NK-92 (cell line): Measurements from ENCODE around the gene ZMYND8.
"Not testable (repeated sequence)": the region's sequence is repeated elsewhere in the genome, so short reads cannot be mapped to it uniquely, and the experiment has no call there.

Source experiments
- DNase-seq: peaks from one replicate; lab custom pipeline; 2025; ENCODE audit not compliant: unreplicated experiment; lab: John Stamatoyannopoulos, UW

ZMYND8 gene

DNA sequence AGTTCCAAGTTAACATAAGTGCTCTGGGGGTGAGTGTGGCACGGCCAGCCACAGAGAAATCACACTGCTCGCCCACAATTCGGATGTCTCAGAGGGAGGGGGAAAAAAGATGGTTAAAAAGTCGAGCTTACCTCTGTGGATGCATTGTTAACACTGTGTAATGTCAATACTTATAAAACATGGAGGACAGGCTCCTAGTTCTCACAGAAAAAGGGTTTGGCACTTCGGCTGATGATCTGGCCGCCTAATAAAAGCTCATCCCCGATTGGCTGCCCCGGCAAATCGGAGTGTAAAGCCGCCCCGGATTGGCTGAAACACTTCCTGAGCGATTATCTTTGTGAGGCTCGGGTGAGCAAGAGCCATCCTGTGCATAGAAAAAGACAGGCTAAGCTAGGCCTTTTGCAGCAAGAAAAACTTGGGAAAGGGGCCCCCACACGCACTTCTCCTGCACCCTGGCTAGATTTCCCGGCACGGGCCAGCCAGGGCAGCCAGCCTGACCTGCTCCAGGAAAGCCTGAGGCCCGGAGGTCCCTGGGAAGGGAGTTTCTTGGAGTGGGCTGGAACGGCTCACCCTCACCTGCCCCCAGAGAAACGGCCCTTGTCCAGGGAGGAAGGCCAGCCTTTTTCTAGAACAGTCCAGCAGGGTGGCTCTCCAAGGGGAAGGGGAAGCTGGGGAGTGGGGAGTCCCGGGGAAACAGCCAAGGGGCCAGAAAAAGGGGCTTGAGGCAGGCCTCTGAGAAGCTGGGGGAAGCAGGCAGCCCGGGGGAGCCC lies at the start of gene ZMYND8:
Gene ZMYND8, minus strand, starts transcription at position 174 of the 770 bp plus-strand sequence. Its CDS starts 29 bp downstream, at position 145.
- peak; percentile 55 for DNase-seq

GRCh38 chr20:47405775-47406325 lies 49.4 kb upstream of the ZMYND8 start:
- DNase-seq, result no peak

DNA sequence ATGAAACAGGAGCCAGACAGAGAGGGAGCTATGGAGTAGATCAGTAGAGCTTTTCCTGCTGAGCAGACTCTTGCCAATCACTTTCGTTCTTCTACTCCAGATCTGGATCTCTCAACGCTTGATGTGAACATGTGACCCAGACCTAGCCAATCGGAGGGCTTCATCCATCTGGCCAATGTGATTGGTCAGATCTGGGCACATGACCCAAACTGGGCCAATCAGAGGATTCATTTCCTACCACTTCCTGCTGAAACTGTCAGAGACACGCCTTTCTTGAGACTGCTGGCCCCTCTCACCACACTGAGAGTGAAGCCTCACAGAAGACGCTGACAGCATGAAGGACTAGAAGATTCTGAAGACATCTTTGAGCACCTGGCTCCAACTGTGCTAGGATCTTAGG lies 44.2 kb upstream of the ZMYND8 start:
- DNase-seq, result no peak

DNA sequence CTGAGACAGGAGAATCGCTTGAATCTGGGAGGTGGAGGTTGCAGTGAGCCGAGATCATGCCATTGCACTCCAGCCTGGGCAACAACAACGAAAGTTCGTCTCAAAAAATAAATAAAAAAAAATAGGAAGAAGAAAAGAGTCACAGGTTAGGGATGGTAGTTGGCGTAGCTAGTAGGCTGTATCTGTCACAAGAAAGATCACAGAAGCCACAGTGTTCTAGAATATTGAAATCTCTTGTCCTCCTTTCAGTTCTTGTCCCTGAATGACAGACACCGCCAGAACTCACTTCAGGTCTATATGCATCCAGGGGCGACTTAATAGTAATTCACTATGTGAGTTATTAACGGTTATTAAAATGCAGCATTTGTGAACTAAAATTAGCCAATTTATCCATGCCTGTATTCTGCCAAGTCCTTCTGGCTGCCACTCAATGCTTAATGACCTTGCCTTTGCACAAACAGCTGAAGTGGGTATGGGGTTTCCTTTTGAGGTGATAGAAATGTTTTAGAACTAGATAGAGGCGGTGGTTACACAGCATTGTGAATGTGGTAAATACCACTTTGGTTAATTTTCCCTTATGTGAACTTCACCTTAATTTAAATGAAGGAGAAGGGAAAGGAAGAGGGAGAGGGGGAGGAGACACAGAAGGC lies 41.3 kb upstream of the ZMYND8 start:
- DNase-seq, result no peak

- no peak for DNase-seq
Measured at GRCh38 chr20:47396762-47397476, 40.4 kb upstream of the ZMYND8 start.

DNA sequence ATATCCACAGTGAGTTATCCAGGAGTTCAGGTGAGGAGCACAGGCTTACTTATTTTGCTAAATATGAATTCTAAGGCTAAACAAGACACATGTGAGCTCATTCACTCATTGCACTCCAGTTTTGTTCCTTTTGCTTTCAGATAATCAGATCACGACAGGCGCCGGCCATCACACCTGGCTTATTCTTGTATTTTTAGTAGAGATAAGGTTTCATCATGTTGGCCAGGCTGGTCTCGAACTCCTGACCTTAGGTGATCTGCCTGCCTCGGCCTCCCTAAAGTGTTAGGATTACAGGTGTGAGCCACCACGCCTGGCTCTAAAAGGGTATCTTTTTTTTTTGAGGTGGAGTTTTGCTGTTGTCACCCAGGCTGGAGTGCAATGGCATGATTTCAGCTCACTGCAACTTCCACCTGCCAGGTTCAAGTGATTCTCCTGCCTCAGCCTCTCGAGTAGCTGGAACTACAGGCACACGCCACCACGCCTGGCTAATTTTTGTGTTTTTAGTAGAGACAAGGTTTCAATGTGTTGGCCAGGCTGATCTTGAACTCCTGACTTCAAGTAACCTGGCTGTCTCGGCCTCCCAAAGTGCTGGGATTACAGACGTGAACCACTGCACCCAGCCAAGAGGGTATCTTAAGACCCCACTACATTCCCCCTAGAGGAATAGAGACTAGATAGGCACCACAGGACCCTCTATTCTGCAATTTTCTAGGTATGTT lies 37.5 kb upstream of the ZMYND8 start:
- DNase-seq, result not testable (repeated sequence)

DNA sequence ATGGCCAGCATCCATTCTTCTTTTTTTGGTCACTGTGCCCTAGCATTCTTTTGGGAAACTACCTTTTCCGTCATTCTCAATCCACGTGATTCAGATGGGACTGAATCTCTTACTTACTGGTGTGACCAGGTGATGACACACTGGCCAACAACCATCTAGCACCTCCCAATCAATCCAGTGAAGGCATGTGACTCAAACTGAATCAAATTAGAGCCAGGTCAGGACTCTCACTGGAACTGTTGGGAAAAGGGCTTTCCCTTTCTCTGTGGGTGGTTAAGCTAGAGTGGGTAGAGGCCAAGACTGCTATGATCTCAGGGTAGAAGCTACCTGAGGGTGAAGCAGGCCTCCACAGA lies 36.2 kb upstream of the ZMYND8 start:
- no peak for DNase-seq

- DNase-seq, result no peak
Measured at GRCh38 chr20:47392015-47392720, 35.7 kb upstream of the ZMYND8 start.

GRCh38 chr20:47391276-47392010 lies 34.9 kb upstream of the ZMYND8 start:
- DNase-seq, result no peak

DNA sequence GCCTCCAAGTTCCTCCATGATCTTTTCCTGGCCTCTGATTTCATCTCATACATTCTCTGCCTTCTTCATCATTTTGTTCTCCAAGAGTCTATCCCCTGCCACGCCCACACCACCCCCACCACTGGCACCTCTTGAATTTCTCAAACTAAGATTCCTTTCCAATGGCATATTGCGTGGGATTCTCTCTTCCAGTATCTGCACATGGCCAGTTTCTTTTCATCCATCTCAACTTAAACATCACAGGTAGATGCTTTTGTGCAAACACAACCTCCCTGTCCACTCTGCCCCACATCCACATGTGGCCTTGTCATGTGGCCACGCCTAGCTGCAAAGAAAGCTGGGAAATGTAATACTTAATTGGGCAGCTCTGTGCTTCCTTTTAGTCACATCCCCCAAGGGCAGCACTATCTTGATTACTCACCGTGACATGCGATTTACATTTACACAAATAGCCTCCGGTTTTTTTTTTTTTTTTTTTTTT lies 33.4 kb upstream of the ZMYND8 start:
- no peak for DNase-seq

- not testable (repeated sequence) for DNase-seq
Measured at GRCh38 chr20:47385968-47386367, 29.5 kb upstream of the ZMYND8 start.

GRCh38 chr20:47382746-47383415 lies 26.4 kb upstream of the ZMYND8 start:
- no peak for DNase-seq

GRCh38 chr20:47380481-47380880 lies 24.0 kb upstream of the ZMYND8 start:
- DNase-seq, result no peak

- DNase-seq, result no peak
Measured at GRCh38 chr20:47379433-47380150, 23.1 kb upstream of the ZMYND8 start.

DNA sequence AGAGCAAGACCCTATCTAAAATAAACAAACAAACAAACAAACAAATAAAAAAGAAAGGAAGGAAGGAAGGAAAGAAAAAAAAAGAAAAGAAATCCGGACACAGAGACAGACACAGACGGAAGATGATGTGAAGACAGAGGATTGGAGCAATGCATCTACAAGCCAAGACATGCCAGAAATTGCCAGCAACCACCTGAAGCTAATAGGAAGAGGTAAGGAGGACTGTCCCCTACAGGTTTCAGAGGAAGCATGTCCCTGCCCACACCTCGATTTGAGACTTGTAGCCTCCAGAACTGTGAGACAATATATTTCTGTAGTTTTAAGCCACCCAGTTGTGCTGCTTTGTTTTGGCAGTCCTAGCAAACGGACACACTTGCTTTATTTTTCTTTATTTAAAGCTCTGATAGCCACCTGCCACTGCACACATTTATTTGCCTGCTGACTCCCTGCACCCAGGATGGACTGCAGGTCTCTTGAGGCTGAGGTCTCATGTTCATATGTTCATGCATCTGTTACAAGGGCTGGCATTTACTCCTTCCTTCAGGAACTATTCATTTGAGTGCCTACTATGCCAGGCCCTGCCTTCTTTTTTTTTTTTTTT lies 20.7 kb upstream of the ZMYND8 start:
- no peak for DNase-seq

GRCh38 chr20:47376096-47376643 lies 19.7 kb upstream of the ZMYND8 start:
- not testable (repeated sequence) for DNase-seq

DNA sequence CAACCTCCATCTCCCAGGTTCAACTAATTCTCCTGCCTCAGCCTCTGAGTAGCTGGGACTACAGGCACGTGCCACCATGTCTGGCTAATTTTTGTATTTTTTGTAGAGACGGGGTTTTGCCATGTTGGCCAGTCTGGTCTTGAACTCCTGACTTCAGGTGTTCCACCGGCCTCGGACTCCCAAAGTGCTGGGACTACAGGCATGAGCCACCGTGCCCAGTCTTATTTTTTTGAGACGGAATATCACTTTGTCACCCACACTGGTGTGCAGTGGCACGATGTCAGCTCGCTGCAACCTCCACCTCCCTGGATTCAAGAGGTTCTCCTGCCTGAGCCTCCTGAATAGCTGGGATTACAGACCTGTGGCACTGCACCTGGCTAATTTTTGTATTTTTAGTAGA lies 17.6 kb upstream of the ZMYND8 start:
- not testable (repeated sequence) for DNase-seq
